K562 (cell line): Measurements from ENCODE around the gene MMP24. TPM values are rescaled to one million over a fixed set of nuclear protein-coding genes. Genes with fewer than 3 reads are reported as not detected.
A peak's percentile ranks its signal among the peaks of the same experiment; 100 is the strongest.

ENCODE experiments used
- ATAC-seq: fragments of 200-7000 bp; cut with Tn5 transposase; 3 replicates; pipeline ENCODE4 v1.9.1; 2020; ENCODE audit warnings: moderate library complexity
- BruUV-seq: library from RNA; stranded (reverse); fragments of 400-500 nt; replicated peaks from 2 replicates; lab custom pipeline; 2021; lab: Mats Ljungman, UMichigan
- CTCF ChIA-PET: fragments of 300-600 bp; formaldehyde crosslinking; extraction: SDS; loops from one replicate; lab custom pipeline; 2021; ENCODE audit warnings: low intra/inter-chr PET ratio; lab: Yijun Ruan, JAX
- POLR2A ChIA-PET: fragments of 300-600, 350-650 bp; sonication (Branson Sonifier 250); formaldehyde crosslinking; extraction: SDS; loops from one replicate; lab custom pipeline; 2021; ENCODE audit warnings: antibody characterized with exemption, inconsistent platforms; lab: Yijun Ruan, JAX
- DNase-seq, 4 experiments: peaks; one replicate each; pipeline versions ENCODE4 v3.0.0 to v3.0.0-alpha.2; 2011 to 2018; ENCODE audit warnings: low spot score in 3 of 4, mixed read lengths in 3 of 4; ENCODE audit errors: extremely low read depth in 1 of 4
- FAIRE-seq: peaks from 2 replicates; lab custom pipeline; 2011; peaks lifted over from hg19 to GRCh38; lab: Jason Lieb, UNC
- H2AFZ ChIP-seq: 2 replicates; pipeline ENCODE4 v1.6.0; 2011; ENCODE audit warnings: low read depth, low read length, control low read depth, inconsistent platforms
- H3K27ac ChIP-seq: fragments of 200-600 bp; 3 replicates; pipeline ENCODE4 v1.8.0; 2011; ENCODE audit warnings: low read depth, mild to moderate bottlenecking, control low read depth, inconsistent platforms, low read length, moderate library complexity, mixed read lengths; ENCODE audit errors: extremely low read depth
- H3K27me3 ChIP-seq, 2 experiments: fragments of 300-600 bp in 1 of 2; 2 replicates in 1 of 2; 3 replicates in 1 of 2; pipeline versions ENCODE4 v1.6.0 to v1.8.0; 2011; ENCODE audit warnings: inconsistent platforms in 2 of 2, low read length in 2 of 2, mild to moderate bottlenecking in 1 of 2, mixed read lengths in 1 of 2, moderate library complexity in 1 of 2; ENCODE audit not compliant: control insufficient read depth in 2 of 2, insufficient read depth in 2 of 2
- H3K36me3 ChIP-seq: fragments of 300-600 bp; 3 replicates; pipeline ENCODE4 v1.8.0; 2011; ENCODE audit warnings: mild to moderate bottlenecking, low read length, inconsistent platforms; ENCODE audit not compliant: control insufficient read depth, insufficient read depth
- H3K4me1 ChIP-seq, 2 experiments: fragments of 200-600 bp in 1 of 2; replicated peaks in 1 of 2; 2 replicates in 1 of 2; 3 replicates in 1 of 2; pipeline versions ENCODE4 v1.5.1 to v1.8.0; 2011; ENCODE audit warnings: inconsistent platforms in 2 of 2, low read length in 2 of 2, mild to moderate bottlenecking in 1 of 2, mixed read lengths in 1 of 2, moderate library complexity in 1 of 2; ENCODE audit not compliant: control insufficient read depth in 2 of 2, insufficient read depth in 2 of 2
- H3K4me2 ChIP-seq: 2 replicates; pipeline ENCODE4 v1.6.1; 2011; ENCODE audit warnings: low read length, control low read depth, inconsistent platforms, mixed read lengths; ENCODE audit not compliant: insufficient read depth
- H3K4me3 ChIP-seq: fragments of 200-600 bp; sonication (generic), shearing (Covaris generic); 2 replicates; pipeline ENCODE4 v1.5.1; 2016; ENCODE audit warnings: control low read depth, inconsistent platforms
- H3K79me2 ChIP-seq: fragments of 200-600 bp; 3 replicates; pipeline ENCODE4 v1.8.0; 2011; ENCODE audit warnings: low read length, inconsistent platforms; ENCODE audit not compliant: control insufficient read depth, insufficient read depth
- H3K9ac ChIP-seq, 2 experiments: 2 replicates each; pipeline versions ENCODE4 v1.6.0 to v1.6.1; 2011; ENCODE audit warnings: low read depth in 2 of 2, low read length in 2 of 2, control low read depth in 1 of 2, inconsistent platforms in 1 of 2, mild to moderate bottlenecking in 1 of 2, mixed read lengths in 1 of 2; ENCODE audit not compliant: insufficient read depth in 1 of 2
- H3K9me1 ChIP-seq: one replicate; pipeline ENCODE4 v1.6.0; 2011; ENCODE audit warnings: inconsistent platforms, mild to moderate bottlenecking, low read length, moderate library complexity; ENCODE audit not compliant: control insufficient read depth, insufficient read depth
- H3K9me3 ChIP-seq: replicated peaks from 2 replicates; pipeline ENCODE4 v1.5.1; 2011; ENCODE audit warnings: low read depth, low read length, inconsistent platforms; ENCODE audit not compliant: control insufficient read depth, insufficient read depth
- H4K20me1 ChIP-seq: replicated peaks from 2 replicates; pipeline ENCODE4 v1.6.1; 2011; ENCODE audit warnings: low read length, inconsistent platforms, mixed read lengths; ENCODE audit not compliant: control insufficient read depth, insufficient read depth
- ATF3 ChIP-seq, 2 experiments: fragments of 450-650 bp in 1 of 2; sonication (generic) in 1 of 2; formaldehyde crosslinking in 1 of 2; IDR thresholded peaks in 1 of 2; conservative IDR thresholded peaks in 1 of 2; 2 replicates each; pipeline versions ENCODE4 v1.6.1 to v1.8.1; 2016 to 2023; ENCODE audit warnings: mild to moderate bottlenecking in 2 of 2, moderate library complexity in 2 of 2, inconsistent platforms in 1 of 2, missing genetic modification reagents in 1 of 2
- CEBPB ChIP-seq: fragments of 450-650 bp; IDR thresholded peaks from 2 replicates; pipeline ENCODE4 v1.6.1; 2016; ENCODE audit warnings: missing genetic modification characterization, missing compliant biosample characterization
- CEBPG ChIP-seq, 3 experiments: fragments of 200-800 bp in 1 of 3; sonication (Bioruptor generic) in 1 of 3; sonication (generic) in 1 of 3; formaldehyde crosslinking in 1 of 3; IDR thresholded peaks in 2 of 3; conservative IDR thresholded peaks in 1 of 3; 2 replicates each; pipeline versions ENCODE4 v1.6.1 to v1.8.0; 2016 to 2022; ENCODE audit warnings: missing compliant biosample characterization in 2 of 3, missing genetic modification characterization in 2 of 3, mild to moderate bottlenecking in 1 of 3, missing genetic modification reagents in 1 of 3
- PRPF4 ChIP-seq: fragments of 200-400 bp; formaldehyde crosslinking; IDR thresholded peaks from one replicate; pipeline ENCODE4 v1.6.1; 2017; ENCODE audit warnings: low read length, low read depth, mild to moderate bottlenecking; ENCODE audit not compliant: insufficient read depth, poor library complexity, severe bottlenecking
- WGBS: fragments of 100-300 bp; shearing (Covaris generic); methylation state at CpG from one replicate; pipeline ENCODE4 v1.1.6; 2016; ENCODE audit warnings: low coverage, mixed read lengths; ENCODE audit not compliant: insufficient coverage; ENCODE audit errors: missing lambda C conversion rate; 5-methylcytosine and 5-hydroxymethylcytosine counted together
- in situ Hi-C: fragments of 300-500 bp; cut with MboI; formaldehyde crosslinking; loops from 4 replicates; pipeline ENCODE4 v1.15.0; 2018; ENCODE audit warnings: inconsistent platforms, mixed read lengths
- intact Hi-C: fragments of 100-400 bp; cut with micrococcal nuclease; formaldehyde crosslinking; loops from 2 replicates; pipeline ENCODE4 v1.14.2; 2022
- polyA plus RNA-seq, 8 experiments: library from polyadenylated mRNA; depleted of rRNA in 4 of 8; stranded (reverse) in 5 of 8; unstranded in 3 of 8; fragments of >200 nt; fragmentation: Nextera tagmentation in 2 of 8; fragmentation: Illumina TruSeq in 1 of 8; extraction: Ambion mirVana in 2 of 8; extraction: Trizol in 1 of 8; gene quantifications; 2 replicates each; pipeline versions ENCODE4 v1.2.1 to v1.2.3, GENCODE V29; 2011 to 2014; ENCODE audit warnings: inconsistent platforms in 1 of 8, missing spikeins in 1 of 8
- total RNA-seq, 7 experiments: library from RNA; depleted of rRNA in 6 of 7; stranded (reverse); fragments of >200 nt in 6 of 7; fragmentation: Illumina TruSeq in 2 of 7; extraction: Trizol in 2 of 7; gene quantifications; 2 replicates each; pipeline versions ENCODE4 v1.2.1 to v1.2.3, GENCODE V29; 2011 to 2021; ENCODE audit warnings: low replicate concordance in 1 of 7
- TF ChIP-seq, protein P1 (sequence below): fragments of 450-650 bp; IDR thresholded peaks from 2 replicates; pipeline ENCODE4 v1.6.1; 2016; ENCODE audit warnings: low read depth

The MMP24 gene
- total and polyA plus RNA-seq, 9 of the 15 experiments (the other 6 are each of a cell fraction or from before 2014, with no cell fraction given): 0.03 to 0.07 (median 0.03) TPM; not detected in 6

- H4K20me1 ChIP-seq: no peaks in the 10 kb centered on the region
- no peaks in the 10 kb centered on the region for H3K27me3 ChIP-seq
- no peak for DNase-seq
- CTCF ChIA-PET: interaction anchor here (0.7 kb wide), 1 partner anchor 197 kb away, joined by 3 read pairs; no protein-coding TSS in a partner anchor
- H3K27ac ChIP-seq: no peak overlapping the region
- 10% methylated on average over 1 of the region's 1 CpG for WGBS
- no peak for ATAC-seq
- H3K4me3 ChIP-seq: no peak overlapping the region
- peaks cover 17% of the 10 kb centered on the region for H3K9me3 ChIP-seq
- no peaks in the 10 kb centered on the region for H3K9me1 ChIP-seq
- no peak overlapping the region for H3K9ac ChIP-seq
- H3K4me2 ChIP-seq: no peak overlapping the region
- in situ Hi-C loops: no loop called here
- H3K4me1 ChIP-seq: no peaks in the 10 kb centered on the region
- H3K79me2 ChIP-seq: no peaks in the 10 kb centered on the region
- H2AFZ ChIP-seq: no peak overlapping the region
- BruUV-seq: no TSS peak
- peak; percentile 54 for TF ChIP-seq ATF3 (IDR thresholded peaks at IDR 0.05)
- no peak for TF ChIP-seq ATF3 (CRISPR knock-in tag; conservative IDR thresholded peaks at IDR 0.05)
- no peak for TF ChIP-seq CEBPG (CRISPR knock-in tag; IDR thresholded peaks at IDR 0.05)
- TF ChIP-seq CEBPG (tag; conservative IDR thresholded peaks at IDR 0.05 in 1 of 2, IDR thresholded peaks at IDR 0.05 in 1 of 2): peak in 1 of 2 experiments; percentile 36; a peak in 1 of 4 replicates
- TF ChIP-seq PRPF4: no peak
- TF ChIP-seq, protein P1, sequence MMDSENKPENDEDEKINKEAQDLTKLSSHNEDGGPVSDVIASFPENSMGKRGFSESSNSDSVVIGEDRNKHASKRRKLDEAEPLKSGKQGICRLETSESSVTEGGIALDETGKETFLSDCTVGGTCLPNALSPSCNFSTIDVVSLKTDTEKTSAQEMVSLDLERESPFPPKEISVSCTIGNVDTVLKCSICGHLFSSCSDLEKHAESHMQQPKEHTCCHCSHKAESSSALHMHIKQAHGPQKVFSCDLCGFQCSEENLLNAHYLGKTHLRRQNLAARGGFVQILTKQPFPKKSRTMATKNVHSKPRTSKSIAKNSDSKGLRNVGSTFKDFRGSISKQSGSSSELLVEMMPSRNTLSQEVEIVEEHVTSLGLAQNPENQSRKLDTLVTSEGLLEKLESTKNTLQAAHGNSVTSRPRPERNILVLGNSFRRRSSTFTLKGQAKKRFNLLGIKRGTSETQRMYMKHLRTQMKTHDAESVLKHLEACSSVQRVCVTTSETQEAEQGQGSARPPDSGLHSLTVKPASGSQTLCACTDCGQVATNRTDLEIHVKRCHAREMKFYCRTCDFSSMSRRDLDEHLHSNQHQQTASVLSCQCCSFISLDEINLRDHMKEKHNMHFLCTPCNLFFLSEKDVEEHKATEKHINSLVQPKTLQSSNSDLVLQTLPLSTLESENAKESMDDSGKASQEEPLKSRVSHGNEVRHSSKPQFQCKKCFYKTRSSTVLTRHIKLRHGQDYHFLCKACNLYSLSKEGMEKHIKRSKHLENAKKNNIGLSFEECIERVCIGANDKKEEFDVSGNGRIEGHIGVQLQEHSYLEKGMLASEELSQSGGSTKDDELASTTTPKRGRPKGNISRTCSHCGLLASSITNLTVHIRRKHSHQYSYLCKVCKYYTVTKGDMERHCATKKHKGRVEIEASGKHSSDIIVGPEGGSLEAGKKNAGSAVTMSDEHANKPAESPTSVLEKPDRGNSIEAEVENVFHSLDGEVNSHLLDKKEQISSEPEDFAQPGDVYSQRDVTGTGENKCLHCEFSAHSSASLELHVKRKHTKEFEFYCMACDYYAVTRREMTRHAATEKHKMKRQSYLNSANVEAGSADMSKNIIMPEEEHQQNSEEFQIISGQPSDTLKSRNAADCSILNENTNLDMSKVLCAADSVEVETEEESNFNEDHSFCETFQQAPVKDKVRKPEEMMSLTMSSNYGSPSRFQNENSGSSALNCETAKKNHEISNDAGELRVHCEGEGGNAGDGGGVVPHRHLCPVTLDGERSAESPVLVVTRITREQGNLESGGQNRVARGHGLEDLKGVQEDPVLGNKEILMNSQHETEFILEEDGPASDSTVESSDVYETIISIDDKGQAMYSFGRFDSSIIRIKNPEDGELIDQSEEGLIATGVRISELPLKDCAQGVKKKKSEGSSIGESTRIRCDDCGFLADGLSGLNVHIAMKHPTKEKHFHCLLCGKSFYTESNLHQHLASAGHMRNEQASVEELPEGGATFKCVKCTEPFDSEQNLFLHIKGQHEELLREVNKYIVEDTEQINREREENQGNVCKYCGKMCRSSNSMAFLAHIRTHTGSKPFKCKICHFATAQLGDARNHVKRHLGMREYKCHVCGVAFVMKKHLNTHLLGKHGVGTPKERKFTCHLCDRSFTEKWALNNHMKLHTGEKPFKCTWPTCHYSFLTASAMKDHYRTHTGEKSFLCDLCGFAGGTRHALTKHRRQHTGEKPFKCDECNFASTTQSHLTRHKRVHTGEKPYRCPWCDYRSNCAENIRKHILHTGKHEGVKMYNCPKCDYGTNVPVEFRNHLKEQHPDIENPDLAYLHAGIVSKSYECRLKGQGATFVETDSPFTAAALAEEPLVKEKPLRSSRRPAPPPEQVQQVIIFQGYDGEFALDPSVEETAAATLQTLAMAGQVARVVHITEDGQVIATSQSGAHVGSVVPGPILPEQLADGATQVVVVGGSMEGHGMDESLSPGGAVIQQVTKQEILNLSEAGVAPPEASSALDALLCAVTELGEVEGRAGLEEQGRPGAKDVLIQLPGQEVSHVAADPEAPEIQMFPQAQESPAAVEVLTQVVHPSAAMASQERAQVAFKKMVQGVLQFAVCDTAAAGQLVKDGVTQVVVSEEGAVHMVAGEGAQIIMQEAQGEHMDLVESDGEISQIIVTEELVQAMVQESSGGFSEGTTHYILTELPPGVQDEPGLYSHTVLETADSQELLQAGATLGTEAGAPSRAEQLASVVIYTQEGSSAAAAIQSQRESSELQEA: no peak
- peak; percentile 20; the same call in 1 of the 2 replicates for TF ChIP-seq CEBPB (tag)
- H3K36me3 ChIP-seq: no peaks in the 10 kb centered on the region
- POLR2A ChIA-PET: no interaction called here
- no peak for FAIRE-seq
- intact Hi-C loops: no loop called here
These were observed 26.2 kb upstream of the MMP24 start for GRCh38 chr20:35200267-35200666.
